NCI-H510A (cell line): ENCODE measurements around the gene ZNF732.
"Not testable (repeated sequence)": the region's sequence is repeated elsewhere in the genome, so short reads cannot be mapped to it uniquely, and the experiment has no call there.

Source experiments
- DNase-seq: peaks from one replicate; lab custom pipeline; 2025; lab: John Stamatoyannopoulos, UW

Gene ZNF732

GRCh38 chr4:253936-254756 is 51.1 kb downstream of the ZNF732 start:
- DNase-seq = no peak

- no peak for DNase-seq
These were observed 53.1 kb downstream of the ZNF732 start for GRCh38 chr4:252065-252601.

GRCh38 chr4:244471-244870 is 60.8 kb downstream of the ZNF732 start:
- DNase-seq = no peak

- no peak for DNase-seq
These were observed 61.8 kb downstream of the ZNF732 start for GRCh38 chr4:243426-243825.

- no peak for DNase-seq
These were observed 63.0 kb downstream of the ZNF732 start for GRCh38 chr4:242121-242848.

GRCh38 chr4:241411-241810 is 63.9 kb downstream of the ZNF732 start:
- not testable (repeated sequence) for DNase-seq

GRCh38 chr4:236028-236427 is 69.2 kb downstream of the ZNF732 start:
- DNase-seq = no peak

GRCh38 chr4:234178-234577 is 71.1 kb downstream of the ZNF732 start:
- DNase-seq = no peak

GRCh38 chr4:223913-224497 is 81.3 kb downstream of the ZNF732 start:
- no peak for DNase-seq
